ENCODE results near the gene CTNNBIP1.

Gene CTNNBIP1

DNA sequence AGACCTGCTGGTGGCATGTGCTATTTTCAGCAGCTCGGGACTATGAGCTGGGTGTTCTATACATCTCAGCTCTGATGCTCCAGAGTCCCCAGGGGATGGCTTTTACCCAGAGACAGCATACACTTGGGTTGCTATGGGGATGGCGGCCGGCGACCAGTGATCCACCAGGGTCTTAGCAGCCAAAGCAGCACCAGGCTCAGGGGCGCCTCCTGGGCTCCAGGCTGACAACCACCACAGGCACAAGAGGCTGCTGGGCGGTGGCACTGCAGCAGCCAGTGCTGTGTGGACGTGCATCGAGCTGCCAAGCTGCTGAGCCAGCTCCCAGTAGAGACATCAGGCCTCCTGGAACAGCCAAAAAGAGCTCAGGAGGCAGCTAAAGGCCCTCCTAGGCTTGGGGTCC, 48.7 kb downstream of the CTNNBIP1 start:
- TF ChIP-seq ZBTB7A (IDR thresholded peaks at IDR 0.05; ENCODE audit: low read depth) (no peak), TCF12 (IDR thresholded peaks at IDR 0.05; ENCODE audit: low read depth) (no peak), NFIC (IDR thresholded peaks at IDR 0.05) (no peak), CREB1 (IDR thresholded peaks at IDR 0.05; ENCODE audit: low read depth) (no peak)
- TF ChIP-seq, protein P1, sequence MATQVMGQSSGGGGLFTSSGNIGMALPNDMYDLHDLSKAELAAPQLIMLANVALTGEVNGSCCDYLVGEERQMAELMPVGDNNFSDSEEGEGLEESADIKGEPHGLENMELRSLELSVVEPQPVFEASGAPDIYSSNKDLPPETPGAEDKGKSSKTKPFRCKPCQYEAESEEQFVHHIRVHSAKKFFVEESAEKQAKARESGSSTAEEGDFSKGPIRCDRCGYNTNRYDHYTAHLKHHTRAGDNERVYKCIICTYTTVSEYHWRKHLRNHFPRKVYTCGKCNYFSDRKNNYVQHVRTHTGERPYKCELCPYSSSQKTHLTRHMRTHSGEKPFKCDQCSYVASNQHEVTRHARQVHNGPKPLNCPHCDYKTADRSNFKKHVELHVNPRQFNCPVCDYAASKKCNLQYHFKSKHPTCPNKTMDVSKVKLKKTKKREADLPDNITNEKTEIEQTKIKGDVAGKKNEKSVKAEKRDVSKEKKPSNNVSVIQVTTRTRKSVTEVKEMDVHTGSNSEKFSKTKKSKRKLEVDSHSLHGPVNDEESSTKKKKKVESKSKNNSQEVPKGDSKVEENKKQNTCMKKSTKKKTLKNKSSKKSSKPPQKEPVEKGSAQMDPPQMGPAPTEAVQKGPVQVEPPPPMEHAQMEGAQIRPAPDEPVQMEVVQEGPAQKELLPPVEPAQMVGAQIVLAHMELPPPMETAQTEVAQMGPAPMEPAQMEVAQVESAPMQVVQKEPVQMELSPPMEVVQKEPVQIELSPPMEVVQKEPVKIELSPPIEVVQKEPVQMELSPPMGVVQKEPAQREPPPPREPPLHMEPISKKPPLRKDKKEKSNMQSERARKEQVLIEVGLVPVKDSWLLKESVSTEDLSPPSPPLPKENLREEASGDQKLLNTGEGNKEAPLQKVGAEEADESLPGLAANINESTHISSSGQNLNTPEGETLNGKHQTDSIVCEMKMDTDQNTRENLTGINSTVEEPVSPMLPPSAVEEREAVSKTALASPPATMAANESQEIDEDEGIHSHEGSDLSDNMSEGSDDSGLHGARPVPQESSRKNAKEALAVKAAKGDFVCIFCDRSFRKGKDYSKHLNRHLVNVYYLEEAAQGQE (IDR thresholded peaks at IDR 0.05; ENCODE audit: low read depth) = no peak

DNA sequence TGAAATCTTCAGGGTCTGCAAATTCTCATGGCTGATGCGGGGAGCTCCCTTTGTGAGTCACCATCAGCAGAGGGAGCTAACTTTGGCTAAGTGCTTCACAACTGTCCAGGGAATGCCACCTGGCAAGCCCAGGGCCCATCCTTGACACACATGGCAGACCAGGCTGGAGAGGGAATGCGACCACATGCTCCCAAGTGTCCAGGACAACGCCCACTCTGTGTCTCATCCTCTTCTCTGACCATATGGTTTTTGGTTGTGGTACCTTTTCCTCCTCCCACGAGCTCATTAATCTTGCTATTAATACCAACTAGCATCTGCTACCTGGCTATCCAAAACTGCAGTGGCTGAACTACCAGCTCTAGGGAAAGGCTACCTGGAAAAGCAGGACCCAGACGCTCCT, 49.2 kb downstream of the CTNNBIP1 start:
- TF ChIP-seq NFIC (IDR thresholded peaks at IDR 0.05) (no peak), YY1 (IDR thresholded peaks at IDR 0.05; ENCODE audit: low read depth) (no peak), EP300 (IDR thresholded peaks at IDR 0.05; ENCODE audit: borderline replicate concordance) (no peak), FOXM1 (IDR thresholded peaks at IDR 0.05; ENCODE audit: borderline replicate concordance, low read depth) (no peak), TCF12 (IDR thresholded peaks at IDR 0.05; ENCODE audit: low read depth) (no peak), CREB1 (IDR thresholded peaks at IDR 0.05; ENCODE audit: low read depth) (no peak), EGR1 (IDR thresholded peaks at IDR 0.05) (no peak), TEAD4 (IDR thresholded peaks at IDR 0.05) (no peak), RAD21 (IDR thresholded peaks at IDR 0.05; ENCODE audit: low read depth) (no peak), CEBPB (IDR thresholded peaks at IDR 0.05) (no peak)
- TF ChIP-seq, protein P2, sequence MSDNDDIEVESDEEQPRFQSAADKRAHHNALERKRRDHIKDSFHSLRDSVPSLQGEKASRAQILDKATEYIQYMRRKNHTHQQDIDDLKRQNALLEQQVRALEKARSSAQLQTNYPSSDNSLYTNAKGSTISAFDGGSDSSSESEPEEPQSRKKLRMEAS (IDR thresholded peaks at IDR 0.05) = no peak
- TF ChIP-seq, protein P1 (IDR thresholded peaks at IDR 0.05; ENCODE audit: low read depth) = no peak
- TF ChIP-seq, protein P3, sequence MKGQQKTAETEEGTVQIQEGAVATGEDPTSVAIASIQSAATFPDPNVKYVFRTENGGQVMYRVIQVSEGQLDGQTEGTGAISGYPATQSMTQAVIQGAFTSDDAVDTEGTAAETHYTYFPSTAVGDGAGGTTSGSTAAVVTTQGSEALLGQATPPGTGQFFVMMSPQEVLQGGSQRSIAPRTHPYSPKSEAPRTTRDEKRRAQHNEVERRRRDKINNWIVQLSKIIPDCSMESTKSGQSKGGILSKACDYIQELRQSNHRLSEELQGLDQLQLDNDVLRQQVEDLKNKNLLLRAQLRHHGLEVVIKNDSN (IDR thresholded peaks at IDR 0.05) = no peak

DNA sequence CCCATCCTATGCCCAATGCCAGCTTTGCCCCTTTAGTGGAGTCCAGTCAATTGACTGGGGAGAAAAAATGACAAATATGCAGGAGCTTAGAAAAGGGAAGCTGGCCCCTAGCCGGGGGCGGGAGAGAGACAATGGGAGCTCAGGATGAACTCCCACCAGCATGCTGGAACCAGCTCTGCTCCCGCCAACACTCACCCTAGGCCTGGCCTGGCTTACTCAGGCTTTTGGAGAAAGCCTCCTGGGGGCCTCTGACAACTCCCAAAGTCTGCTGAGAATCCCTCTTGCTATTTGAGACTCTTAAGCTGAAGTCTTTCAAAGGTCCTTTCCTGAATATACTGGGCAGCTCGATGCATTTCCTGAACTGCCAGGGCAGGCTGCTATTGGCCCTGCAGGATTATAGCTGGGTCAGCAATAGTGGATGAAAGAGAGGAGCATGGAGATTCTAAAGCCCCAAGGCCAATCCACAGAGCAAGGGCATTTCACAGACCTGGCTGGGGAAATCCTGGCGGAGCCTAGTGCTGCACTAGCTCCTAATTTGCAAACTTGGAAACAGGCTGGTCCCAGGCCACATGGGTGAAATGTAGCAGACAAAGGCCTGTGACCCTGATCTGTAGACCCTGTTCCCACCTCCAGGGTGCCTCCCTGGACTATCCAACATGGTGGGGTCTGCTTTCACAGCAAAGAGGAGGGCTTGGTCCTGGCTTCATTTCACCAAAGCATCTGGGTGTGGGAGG, 50.6 kb downstream of the CTNNBIP1 start:
- TF ChIP-seq TAF1 (IDR thresholded peaks at IDR 0.05; ENCODE audit: low read depth) (no peak), CREB1 (IDR thresholded peaks at IDR 0.05; ENCODE audit: low read depth) (no peak), EGR1 (IDR thresholded peaks at IDR 0.05) (0 out of 2 replicates have a peak, but pooled peaks have one; percentile 28), CEBPB (IDR thresholded peaks at IDR 0.05) (no peak), TEAD4 (IDR thresholded peaks at IDR 0.05) (peak; percentile 17; the same call in 1 of the 2 replicates)
- TF ChIP-seq, protein P1 (IDR thresholded peaks at IDR 0.05; ENCODE audit: low read depth) = no peak

DNA sequence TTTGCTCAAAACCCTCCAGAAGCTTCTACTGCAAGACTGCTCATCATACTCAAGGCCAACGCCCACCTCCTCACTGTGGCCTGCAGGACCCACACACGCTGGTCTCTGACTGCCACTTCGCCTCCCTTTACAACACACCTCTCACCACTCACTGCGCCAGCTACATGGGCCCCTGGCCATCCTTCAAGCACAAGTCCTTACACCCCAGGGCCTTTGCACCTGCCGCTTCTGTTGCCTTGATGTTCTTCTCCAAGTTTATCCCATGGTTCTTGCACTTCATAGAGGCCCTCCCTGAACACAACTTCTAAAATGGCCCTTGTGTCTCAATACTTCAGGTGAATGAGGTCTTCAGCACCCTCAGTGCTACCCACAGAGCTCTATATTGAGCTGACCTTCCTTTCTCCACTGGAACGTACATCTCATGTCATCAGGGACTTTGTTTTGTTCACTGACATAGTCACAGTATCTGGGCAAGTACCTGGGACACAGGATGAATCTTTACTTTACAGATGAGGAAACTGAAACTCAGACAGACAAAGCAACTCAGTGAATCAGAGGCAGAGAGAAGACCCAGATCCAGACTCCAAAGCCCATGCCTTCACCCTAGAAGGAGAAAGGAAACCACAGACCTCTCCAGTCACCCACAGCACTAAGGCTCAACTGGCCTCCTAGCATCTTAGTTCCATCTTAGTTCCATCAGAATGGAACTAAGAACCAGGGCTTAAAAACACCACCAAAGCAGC, 51.6 kb downstream of the CTNNBIP1 start:
- TF ChIP-seq NFIC (IDR thresholded peaks at IDR 0.05) = no peak
- no peak for TF ChIP-seq RAD21 (IDR thresholded peaks at IDR 0.05; ENCODE audit: low read depth)
- no peak for TF ChIP-seq TAF1 (IDR thresholded peaks at IDR 0.05; ENCODE audit: low read depth)
- TF ChIP-seq, protein P2 (IDR thresholded peaks at IDR 0.05) = no peak
- TF ChIP-seq, protein P3 (IDR thresholded peaks at IDR 0.05) = no peak
- no peak for TF ChIP-seq TCF12 (IDR thresholded peaks at IDR 0.05; ENCODE audit: low read depth)
- TF ChIP-seq FOXM1 (IDR thresholded peaks at IDR 0.05; ENCODE audit: borderline replicate concordance, low read depth) = no peak
- TF ChIP-seq, protein P1 (IDR thresholded peaks at IDR 0.05; ENCODE audit: low read depth) = no peak
